GM23338 (cell line): ENCODE measurements around the gene ZNF774.

ENCODE experiments used
- CREB1 ChIP-seq: fragments of 250-450 bp; sonication (Bioruptor Pico); IDR thresholded peaks from 2 replicates; pipeline ENCODE4 v1.5.0; 2020; ENCODE audit warnings: low read depth, mild to moderate bottlenecking, moderate library complexity
- CTCF ChIP-seq, 2 experiments: fragments of 200-600 bp in 1 of 2; sonication (generic) in 1 of 2; conservative IDR thresholded peaks; 2 replicates each; pipeline versions ENCODE4 v1.5.1 to v1.6.1; 2016 to 2017; ENCODE audit warnings: antibody characterized with exemption in 2 of 2, low read depth in 2 of 2, mild to moderate bottlenecking in 2 of 2, moderate library complexity in 1 of 2
- EZH2 ChIP-seq: fragments of 200-600 bp; sonication (generic); IDR thresholded peaks from one replicate; pipeline ENCODE4 v1.8.0; 2017; ENCODE audit warnings: antibody characterized with exemption, mild to moderate bottlenecking, low read depth; ENCODE audit not compliant: unreplicated experiment
- JUNB ChIP-seq: IDR thresholded peaks from one replicate; pipeline ENCODE4 v1.6.1; 2016; ENCODE audit warnings: antibody characterized with exemption; ENCODE audit not compliant: unreplicated experiment
- POLR2AphosphoS5 ChIP-seq: IDR thresholded peaks from 2 replicates; pipeline ENCODE4 v1.6.1; 2016; ENCODE audit warnings: antibody characterized with exemption, low read depth
- REST ChIP-seq: IDR thresholded peaks from one replicate; pipeline ENCODE4 v1.6.1; 2018; ENCODE audit warnings: antibody characterized with exemption; ENCODE audit not compliant: unreplicated experiment
- ZNF114 ChIP-seq: fragments of 250-450 bp; sonication (Bioruptor Pico); IDR thresholded peaks from 2 replicates; pipeline ENCODE4 v1.5.0; 2020; ENCODE audit warnings: mild to moderate bottlenecking, moderate library complexity
- ZNF331 ChIP-seq: fragments of 250-450 bp; sonication (Bioruptor Pico); IDR thresholded peaks from 2 replicates; pipeline ENCODE4 v1.5.0; 2020; ENCODE audit warnings: low read depth, mild to moderate bottlenecking, moderate library complexity

- TF ChIP-seq CTCF (conservative IDR thresholded peaks at IDR 0.05; ENCODE audit: low read depth in 2 of 2) (no peak), EZH2 (no peak), JUNB (no peak), POLR2AphosphoS5 (no peak), REST (no peak), ZNF331 (no peak), ZNF114 (CRISPR knock-in tag) (no peak), CREB1 (CRISPR knock-in tag) (no peak)
Observed at GRCh38 chr15:90360746-90361145, 8.7 kb downstream of the ZNF774 start.
